Endothelial cell of hepatic sinusoid (primary cell): ENCODE results near the gene PSENEN.
"Not testable (repeated sequence)": the region's sequence is repeated elsewhere in the genome, so short reads cannot be mapped to it uniquely, and the experiment has no call there.

Source experiments
- in situ Hi-C: cut with HindIII; loops from 2 replicates; pipeline ENCODE4 v1.10.0; 2017; ENCODE audit warnings: low sequenced_read_pairs

The PSENEN gene

DNA sequence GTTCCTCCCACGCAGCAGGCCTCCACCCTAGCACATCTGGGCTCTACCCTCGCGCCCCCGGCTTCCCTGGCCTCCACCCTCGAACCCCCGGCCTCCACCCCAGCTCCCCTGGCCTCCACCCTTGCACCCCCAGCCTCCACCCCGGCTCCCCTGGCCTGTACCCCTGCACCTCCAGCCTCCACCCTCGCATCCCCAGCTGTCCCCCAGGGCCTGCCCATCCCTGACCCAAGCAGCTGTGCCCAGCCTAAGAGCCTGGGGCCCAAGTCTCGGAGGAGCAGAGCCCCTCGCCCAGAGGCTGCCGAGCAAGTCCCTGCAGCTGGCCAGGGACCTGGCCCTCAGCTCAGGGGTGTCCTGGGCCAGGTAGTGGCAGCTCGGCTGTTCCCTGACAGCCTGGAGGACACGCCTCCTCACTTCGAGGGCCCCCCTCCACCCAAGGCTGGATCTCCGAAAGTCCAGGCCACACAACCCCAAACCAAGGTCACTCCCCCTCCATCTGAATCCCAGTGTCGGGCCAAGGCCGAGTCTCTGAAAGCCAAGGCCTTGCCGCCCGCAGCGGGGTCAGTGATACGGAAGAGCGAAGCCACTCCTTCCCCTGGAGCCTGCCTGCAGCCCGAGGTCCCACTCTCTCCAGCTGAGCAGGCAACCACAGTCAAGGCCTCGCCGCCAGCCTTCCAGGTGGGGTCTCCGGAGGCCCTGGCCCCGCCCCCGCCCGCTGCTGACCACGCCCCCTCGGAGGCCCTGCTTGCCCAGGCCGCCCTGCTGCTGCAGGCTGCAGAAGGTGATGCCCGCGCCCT, 22.0 kb downstream of the PSENEN start:
- in situ Hi-C loops, result no loop called here

DNA sequence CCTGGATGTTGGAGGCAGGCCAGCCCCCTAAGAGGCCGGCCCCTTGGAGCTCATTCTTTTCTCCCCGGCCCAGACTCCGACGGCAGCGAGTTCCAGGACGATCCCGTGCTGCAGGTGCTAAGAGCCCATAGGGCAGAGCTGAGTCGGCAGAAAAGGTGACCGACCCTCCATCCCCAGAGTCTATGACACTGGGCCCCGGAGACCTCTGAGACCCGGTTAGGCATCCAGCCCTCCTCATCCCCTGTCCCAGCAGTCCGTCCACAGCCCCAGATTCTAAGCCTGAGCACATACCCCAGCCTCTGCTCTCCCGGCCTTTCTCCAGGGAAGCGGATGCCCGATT, 22.6 kb downstream of the PSENEN start:
- in situ Hi-C loops, result no loop called here

DNA sequence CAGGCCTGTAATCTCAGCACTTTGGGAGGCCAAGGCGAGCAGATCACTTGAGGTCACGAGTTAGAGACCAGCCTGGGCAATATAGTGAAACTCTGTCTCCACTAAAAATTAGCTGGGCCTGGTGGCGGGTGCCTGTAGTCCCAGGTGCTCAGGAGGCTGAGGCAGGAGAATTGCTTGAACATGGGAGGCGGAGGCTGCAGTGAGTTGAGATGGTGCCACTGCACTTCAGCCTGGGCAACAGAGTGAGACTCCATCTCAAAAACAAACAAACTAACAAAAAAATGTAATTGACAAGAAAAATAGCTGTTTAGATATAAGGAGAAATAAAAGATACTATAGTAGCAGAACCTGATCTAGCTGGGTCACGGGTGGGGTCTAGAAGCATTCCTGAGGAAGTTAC, 26.9 kb downstream of the PSENEN start:
- in situ Hi-C loops, result not testable (repeated sequence)

DNA sequence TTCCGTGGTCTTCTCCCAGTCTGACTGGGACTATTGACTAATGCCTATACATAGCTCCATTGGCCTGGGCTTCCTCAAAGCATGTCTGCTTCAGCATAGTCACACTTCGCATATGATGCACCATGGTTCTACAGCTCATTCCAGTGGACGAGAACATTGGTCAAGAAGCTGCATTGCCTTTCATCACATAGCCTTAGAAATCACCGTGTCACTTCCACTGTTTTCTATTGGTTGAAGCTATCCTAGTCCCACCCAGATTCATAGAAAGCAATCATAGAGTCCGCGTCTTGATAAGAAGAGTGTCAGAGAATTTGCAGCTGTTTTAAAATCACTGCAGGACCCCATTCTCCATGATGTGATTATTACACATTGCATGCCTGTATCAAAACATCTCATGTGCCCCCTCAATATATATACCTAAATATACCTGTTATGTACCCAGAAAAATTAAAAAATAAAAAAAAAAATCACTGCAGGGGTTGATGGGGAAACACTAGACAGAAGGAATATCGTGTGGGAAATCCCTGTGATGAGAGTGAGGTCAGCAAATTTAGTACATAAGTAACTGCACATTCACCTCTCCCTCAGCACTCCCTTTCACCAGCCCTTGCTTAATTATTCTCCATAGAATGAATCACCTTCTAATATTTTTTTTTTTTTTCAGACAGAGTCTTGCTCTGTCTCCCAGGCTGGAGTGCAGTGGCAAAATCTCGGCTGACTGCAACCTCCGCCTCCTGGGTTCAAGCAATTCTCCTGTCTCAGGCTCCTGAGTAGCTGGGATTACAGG, 27.8 kb downstream of the PSENEN start:
- in situ Hi-C loops, result no loop called here

DNA sequence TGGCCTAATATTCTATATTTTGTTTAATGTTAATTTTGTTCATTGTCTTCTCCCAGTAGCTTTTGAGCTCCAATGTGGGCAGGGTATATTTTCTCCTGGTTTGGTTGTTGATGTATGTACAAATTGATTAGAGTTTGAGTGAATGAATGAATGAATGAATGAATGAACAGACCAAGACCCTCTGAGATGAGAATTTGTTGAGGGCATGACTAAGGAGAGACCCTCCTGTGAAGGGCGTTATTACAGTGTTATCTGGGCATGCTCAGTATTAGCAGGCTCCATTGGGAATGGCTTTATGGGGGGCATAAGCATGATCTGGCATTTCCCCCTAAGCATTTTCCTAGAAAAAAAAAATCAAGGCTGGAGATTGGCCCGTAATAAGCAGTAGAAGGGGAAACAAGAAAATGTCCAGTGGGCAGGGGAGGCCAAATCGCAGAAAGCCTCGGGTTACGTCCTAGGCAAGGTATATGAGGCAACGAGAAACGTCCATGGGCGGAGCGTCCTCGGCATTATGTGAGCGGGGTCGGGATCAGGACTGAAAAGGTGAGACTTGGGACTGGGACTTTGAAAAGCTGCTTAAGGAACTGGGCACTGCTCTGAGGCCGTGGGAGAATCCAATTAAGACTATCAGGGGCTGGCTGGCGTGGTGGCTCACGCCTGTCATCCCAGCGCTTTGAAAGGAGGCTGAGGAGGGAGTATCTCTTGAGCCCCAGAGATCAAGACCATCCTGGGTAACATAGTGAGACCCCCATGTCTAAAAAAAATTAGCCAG, 29.0 kb downstream of the PSENEN start:
- in situ Hi-C loops, result no loop called here

DNA sequence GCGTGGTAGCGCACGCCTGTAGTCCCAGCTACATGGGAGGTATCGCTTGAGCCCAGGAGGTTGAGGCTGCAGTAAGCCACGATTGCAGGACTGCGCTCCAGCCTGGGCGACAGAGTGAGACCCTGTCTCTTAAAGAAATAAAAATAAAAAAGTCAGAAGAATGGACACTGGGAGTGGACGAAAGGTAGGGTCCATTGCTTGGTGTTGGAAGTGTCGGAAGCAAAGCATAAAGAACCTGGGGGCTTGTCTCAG, 29.5 kb downstream of the PSENEN start:
- in situ Hi-C loops, result no loop called here

DNA sequence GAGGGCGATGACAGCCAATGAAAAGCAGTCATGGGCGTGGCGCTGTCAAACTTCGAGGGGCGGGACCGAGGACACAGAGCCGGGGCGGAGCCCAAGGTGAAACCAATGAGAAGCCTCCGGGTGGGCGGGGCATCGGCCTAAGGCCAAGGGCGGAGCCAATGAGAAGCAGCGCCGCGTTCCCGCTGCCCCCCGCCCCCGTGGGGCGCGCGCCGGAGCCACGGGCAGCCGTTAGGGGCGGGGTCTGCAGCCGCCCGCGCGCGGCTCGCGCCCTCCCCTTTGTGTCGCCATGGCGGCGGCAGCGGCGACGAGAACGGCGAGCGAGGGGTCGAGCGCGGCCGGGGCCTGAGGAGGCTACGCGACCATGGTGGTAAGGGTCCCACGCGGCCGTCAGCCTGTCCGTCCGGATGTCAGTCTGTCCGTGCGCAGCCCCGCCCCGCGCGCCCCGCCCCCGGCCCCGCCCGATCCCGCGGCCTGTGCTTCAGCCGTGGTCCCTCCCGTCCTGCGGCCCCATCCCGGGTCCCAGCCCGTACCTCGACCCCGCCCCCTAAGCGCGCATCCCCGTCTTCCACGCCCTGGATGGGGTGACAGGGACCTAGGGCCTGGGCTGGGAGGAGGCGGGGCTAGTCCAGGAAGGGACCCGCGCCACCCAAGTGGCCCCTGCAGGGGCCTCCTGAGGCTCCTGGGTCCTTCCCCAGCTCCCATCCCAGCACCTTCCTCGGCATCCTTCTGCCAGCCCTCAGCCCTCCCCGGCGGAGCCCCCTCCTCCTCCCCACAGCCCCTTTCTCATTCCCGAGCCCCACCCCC, 30.0 kb downstream of the PSENEN start, which contains the start of gene ARHGAP33:
TSS of gene ARHGAP33 (plus strand) at position 267 of the 804 bp plus-strand sequence. CDS start at position 362, 95 bp downstream.
- in situ Hi-C loops, result no loop called here

DNA sequence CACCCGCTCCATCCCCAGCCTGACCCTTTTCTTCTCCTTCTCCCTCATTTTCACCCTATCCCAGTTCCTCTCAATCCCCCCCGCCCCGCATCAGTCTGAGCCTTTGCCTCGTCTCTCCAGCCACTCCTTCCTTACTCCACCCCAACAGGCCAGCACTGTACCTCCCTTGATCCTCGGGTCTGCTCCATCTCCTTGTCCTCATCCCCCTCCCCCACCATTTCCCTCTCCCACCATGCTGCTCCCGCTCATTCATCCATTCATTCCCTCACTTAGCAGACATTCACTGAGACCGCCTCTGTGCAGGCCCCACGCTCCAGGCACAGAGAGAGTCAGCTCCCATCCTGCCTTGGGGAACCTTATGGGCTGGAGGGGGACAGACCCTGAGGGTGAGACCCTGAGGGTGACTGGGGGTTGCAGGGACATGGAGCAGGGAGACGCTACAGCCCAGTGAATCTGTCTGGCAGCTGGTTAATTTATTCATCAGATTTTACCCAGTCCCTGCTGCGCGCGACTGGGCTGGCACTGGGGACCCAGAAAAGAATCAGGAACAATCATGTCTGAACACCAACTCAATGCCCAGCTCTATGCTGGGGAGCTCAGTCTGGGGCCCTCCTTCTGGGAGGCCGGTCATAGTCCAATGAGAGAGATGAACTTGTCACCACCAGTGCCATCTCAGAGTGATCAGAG, 30.8 kb downstream of the PSENEN start:
- in situ Hi-C loops, result no loop called here

DNA sequence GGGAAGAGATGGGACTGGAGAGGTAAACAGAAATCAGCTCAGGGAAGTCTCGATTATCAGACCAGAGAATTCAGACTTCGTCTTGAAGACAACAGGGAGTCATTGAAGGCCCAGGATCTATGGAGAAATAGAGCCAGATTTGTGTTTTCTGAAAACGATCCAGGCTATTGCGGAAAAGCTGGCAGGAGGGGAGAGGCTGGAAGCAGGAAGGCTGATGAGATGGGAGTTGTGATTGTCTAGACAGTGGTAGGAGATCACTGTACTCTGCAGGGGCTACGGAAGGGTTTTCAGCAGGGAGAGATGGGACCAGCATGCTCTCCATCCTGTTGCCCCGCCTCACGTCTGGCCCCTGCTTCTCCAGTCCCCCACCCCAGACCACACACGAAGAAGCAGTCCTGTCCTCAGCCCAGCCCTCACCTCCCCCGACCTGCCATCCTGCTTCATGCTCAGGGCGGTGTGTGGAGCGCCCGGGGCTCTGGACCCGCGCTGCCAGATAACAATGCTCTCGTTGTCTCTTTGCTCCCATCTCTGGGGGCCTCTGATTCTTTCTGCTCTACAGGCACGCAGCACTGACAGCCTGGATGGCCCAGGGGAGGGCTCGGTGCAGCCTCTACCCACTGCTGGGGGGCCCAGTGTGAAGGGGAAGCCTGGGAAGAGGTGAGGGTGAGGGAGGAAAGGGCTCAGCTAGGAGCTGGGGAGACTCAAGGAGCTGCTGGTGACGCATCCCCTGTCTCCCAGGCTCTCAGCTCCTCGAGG, 31.8 kb downstream of the PSENEN start:
- in situ Hi-C loops, result no loop called here

DNA sequence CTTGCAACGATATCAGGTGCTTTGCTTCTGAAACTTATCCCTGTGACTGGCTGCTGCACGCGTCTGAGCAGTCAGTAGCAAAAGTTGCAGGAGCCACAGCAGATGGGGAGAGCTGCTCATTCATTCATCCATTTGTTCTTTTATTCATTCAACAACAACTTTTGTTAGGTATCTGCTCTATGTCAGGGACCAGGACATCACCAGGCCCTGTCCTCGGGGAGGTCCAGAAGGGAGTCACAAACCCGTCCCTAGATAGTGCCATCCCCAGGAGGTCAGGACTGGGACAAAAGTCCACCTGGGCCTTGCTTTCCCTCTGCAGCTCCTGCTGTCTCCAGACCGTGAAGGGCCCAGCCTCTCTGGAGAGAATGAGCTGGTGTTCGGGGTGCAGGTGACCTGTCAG, 32.5 kb downstream of the PSENEN start:
- in situ Hi-C loops, result no loop called here

DNA sequence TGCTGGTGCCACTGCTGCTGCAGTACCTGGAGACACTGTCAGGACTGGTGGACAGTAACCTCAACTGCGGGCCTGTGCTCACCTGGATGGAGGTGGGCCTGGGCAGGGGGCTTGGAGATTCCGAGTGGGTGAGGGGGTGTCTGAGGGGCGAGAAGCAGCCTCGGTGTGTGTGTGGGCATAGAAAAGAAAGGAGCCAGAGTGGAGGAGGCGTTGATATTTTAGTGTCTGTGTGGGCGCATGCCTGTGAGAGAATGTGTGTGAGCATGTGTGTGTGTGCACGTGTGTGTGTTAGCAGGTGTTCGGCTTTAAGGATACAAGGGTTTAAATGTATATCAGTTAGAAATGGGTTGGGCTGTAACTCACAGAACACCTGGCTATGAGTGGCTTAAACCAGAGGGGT, 33.6 kb downstream of the PSENEN start:
- in situ Hi-C loops, result no loop called here

DNA sequence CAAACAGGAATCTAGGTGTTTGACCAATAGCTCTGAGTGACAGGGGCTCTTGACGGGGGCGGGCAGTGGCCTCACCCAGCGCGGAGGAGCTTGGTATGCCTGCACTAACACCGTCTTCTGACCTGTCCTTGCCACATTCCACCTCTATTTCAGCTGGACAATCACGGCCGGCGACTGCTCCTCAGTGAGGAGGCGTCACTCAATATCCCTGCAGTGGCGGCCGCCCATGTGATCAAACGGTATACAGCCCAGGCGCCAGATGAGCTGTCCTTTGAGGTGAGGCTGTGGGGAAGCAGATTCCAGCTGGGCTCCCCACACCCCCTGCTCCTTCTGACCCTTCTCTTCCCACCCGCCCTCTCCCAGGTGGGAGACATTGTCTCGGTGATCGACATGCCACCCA, 34.6 kb downstream of the PSENEN start:
- in situ Hi-C loops, result no loop called here

DNA sequence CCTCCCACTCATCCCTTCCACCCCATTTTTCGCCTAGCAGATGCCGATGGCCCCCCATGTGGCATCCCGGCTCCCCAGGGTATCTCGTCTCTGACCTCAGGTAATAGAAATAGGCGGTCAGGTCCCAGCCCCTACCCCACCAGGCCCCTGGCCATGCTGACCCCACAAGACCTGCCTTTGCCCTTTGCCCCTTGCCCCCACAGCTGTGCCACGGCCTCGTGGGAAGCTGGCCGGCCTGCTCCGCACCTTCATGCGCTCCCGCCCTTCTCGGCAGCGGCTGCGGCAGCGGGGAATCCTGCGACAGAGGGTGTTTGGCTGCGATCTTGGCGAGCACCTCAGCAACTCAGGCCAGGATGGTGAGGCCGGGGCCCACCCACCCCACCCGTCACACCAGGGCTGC, 35.3 kb downstream of the PSENEN start:
- in situ Hi-C loops, result no loop called here

DNA sequence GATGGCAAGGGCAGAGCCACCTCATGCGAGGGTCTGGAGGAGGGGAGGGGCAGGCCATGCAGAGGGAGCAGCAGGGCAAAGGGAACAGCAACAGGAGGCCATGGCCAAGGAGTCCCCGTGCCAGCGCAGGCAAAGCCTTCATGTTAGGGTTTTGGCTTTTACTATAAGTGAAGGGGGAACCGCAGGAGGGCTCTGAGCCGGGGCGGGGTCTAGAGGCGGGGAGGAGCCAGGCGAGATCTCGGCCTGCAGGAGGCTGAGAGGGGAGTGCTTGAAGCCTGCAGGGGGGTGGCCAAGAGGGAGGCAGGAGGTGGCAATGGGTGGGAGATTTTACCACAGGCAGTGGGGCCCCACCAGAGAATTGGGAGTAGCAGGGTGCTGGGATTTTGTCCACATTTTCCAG, 36.2 kb downstream of the PSENEN start:
- in situ Hi-C loops, result no loop called here

DNA sequence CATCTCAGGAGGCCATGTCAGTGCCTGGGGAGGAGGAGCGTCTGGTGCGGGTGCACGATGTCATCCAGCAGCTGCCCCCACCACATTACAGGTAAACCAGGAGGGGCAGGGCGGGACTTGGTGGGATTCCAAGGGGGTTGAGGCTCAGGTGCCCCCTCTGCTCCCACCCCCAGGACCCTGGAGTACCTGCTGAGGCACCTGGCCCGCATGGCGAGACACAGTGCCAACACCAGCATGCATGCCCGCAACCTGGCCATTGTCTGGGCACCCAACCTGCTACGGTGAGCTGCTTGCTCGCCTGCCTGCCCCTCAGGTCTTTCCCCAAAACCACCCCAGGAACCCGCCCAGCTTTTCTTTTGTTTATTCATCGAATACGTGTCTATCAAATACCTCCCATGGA, 37.1 kb downstream of the PSENEN start:
- in situ Hi-C loops, result no loop called here

DNA sequence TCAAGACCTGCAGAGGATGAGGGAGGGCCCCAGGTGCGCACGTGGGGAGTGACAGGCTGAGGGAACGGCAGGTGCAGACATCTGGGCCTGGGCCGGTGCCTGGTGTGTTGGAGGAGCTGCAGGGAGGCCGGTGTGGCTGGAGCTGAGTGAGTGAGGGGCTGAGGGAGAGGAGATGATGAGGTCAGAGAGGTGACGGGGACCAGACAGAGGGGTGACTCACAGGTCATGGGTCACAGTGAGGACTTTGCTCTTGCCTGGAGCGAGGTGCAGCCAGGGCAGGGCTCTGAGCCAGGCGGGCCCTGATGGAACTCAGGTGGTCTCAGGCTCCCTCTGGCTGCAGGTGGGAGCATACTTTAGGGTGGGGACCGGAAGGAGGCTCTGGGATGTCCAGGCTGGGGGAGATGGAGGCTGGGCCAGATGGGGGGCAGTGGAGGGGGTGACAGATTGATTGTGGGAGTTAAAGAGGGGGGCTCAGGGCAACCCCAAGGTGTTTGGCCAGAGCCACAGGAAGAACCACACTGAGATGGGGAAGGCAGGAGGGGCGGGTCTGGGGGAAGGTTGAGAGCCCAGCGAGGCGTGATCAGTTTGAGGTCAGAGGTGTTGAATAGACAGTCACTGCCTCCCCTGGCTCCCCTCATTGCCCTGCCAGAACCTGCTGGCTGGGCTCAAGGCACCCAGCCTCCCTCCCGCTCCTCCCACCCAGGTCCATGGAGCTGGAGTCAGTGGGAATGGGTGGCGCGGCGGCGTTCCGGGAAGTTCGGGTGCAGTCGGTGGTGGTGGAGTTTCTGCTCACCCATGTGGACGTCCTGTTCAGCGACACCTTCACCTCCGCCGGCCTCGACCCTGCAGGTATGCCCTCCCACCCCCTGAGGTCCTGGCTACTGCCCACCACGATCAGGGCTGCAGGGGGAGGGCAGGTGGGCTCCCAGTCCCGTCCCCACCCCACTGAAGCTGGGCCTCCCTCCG, 38.3 kb downstream of the PSENEN start:
- in situ Hi-C loops, result no loop called here

DNA sequence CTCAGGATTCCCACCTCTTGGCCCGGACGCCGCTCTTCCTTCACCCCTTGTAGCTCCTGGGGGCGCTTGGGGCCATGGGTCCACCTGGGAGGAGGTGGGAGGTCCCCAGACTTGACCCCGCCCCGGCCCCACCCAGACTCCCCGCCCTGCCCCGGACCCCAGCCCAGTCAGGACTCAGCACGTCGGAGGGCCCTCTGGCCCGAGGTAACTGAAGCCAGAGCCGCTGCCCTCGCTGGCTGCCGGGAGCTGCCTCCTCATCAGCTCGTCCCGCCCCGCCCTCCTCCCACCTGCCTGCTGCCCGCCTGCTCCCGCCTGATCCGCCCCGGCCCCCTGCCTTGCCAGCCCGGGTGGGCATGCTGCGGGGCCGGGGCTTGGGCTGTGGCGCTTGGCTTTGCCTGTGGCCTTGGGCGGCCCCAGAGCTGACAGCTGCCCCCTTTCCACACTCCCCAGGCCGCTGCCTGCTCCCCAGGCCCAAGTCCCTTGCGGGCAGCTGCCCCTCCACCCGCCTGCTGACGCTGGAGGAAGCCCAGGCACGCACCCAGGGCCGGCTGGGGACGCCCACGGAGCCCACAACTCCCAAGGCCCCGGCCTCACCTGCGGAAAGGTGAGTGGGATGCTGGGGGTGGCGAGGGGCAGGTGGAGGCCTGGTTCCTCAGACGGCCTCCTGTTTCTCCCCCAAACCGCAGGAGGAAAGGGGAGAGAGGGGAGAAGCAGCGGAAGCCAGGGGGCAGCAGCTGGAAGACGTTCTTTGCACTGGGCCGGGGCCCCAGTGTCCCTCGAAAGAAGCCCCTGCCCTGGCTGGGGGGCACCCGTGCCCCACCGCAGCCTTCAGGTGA, 39.3 kb downstream of the PSENEN start:
- in situ Hi-C loops, result no loop called here

DNA sequence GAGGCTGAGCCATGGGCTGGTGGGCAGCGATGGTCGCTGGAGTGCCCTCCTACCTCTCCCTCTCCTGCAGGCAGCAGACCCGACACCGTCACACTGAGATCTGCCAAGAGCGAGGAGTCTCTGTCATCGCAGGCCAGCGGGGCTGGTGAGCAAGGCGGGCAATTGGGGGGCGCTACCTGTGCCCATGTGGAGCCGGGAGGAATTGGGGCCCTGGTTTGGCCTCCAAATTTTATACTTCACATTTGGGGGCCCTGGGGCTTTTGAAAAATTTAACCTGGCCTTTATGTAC, 39.8 kb downstream of the PSENEN start:
- in situ Hi-C loops, result no loop called here
